Neural cell (in vitro differentiated cells): ENCODE results near the gene ACAN. TPM values are rescaled to one million over a fixed set of nuclear protein-coding genes. Genes with fewer than 3 reads are reported as not detected.

Experiments
- H2AFZ ChIP-seq: fragments of 200-600, 300-800 bp; sonication (generic), shearing (Covaris generic); 2 replicates; pipeline ENCODE4 v1.6.0; 2014; ENCODE audit warnings: low read depth, mild to moderate bottlenecking, antibody characterized with exemption, low read length, moderate library complexity
- H3F3A ChIP-seq: fragments of 200-600 bp; shearing (Covaris generic); 2 replicates; pipeline ENCODE4 v1.6.1; 2016; ENCODE audit warnings: mild to moderate bottlenecking, moderate library complexity, mixed read lengths, antibody characterized with exemption, low read length; ENCODE audit not compliant: insufficient read depth, poor library complexity, severe bottlenecking
- H3K27ac ChIP-seq: fragments of 200-600, 300-800 bp; sonication (generic), shearing (Covaris generic); 2 replicates; pipeline ENCODE4 v1.5.1; 2014; ENCODE audit warnings: mild to moderate bottlenecking, low read length, moderate library complexity
- H3K27me3 ChIP-seq: fragments of 300-800, 200-600 bp; sonication (generic), shearing (Covaris generic); 2 replicates; pipeline ENCODE4 v1.6.0; 2014; ENCODE audit warnings: mild to moderate bottlenecking, low read depth, low read length, moderate library complexity; ENCODE audit not compliant: insufficient read depth
- H3K36me3 ChIP-seq: fragments of 300-800, 200-600 bp; sonication (generic), shearing (Covaris generic); 2 replicates; pipeline ENCODE4 v1.5.1; 2014; ENCODE audit warnings: mild to moderate bottlenecking, antibody characterized with exemption, low read length, moderate library complexity; ENCODE audit not compliant: insufficient read depth
- H3K4me2 ChIP-seq: fragments of 300-800, 200-600 bp; sonication (generic), shearing (Covaris generic); 2 replicates; pipeline ENCODE4 v1.6.0; 2014; ENCODE audit warnings: mild to moderate bottlenecking, low read length
- H3K4me3 ChIP-seq: fragments of 300-800, 200-600 bp; sonication (generic), shearing (Covaris generic); 2 replicates; pipeline ENCODE4 v1.5.1; 2014; ENCODE audit warnings: mild to moderate bottlenecking, low read length, moderate library complexity
- H3K79me2 ChIP-seq: fragments of 200-600 bp; shearing (Covaris generic); replicated peaks from 2 replicates; pipeline ENCODE4 v1.6.0; 2014; ENCODE audit warnings: mild to moderate bottlenecking, low read length, moderate library complexity; ENCODE audit not compliant: insufficient read depth
- H3K9ac ChIP-seq: fragments of 300-800, 200-600 bp; sonication (generic), shearing (Covaris generic); 2 replicates; pipeline ENCODE4 v1.6.1; 2016; ENCODE audit warnings: mild to moderate bottlenecking, low read length, mixed read lengths
- H3K9me2 ChIP-seq: fragments of 200-600 bp; shearing (Covaris generic); 2 replicates; pipeline ENCODE4 v1.6.1; 2016; ENCODE audit warnings: mild to moderate bottlenecking, low read length, mixed read lengths; ENCODE audit not compliant: insufficient read depth
- H3K9me3 ChIP-seq: fragments of 200-600, 300-800 bp; sonication (generic), shearing (Covaris generic); 2 replicates; pipeline ENCODE4 v1.6.1; 2016; ENCODE audit warnings: mild to moderate bottlenecking, mixed run types, low read length, moderate library complexity, mixed read lengths
- H4K20me1 ChIP-seq: fragments of 200-600 bp; shearing (Covaris generic); 2 replicates; pipeline ENCODE4 v1.6.1; 2016; ENCODE audit warnings: mild to moderate bottlenecking, mixed run types; ENCODE audit not compliant: insufficient read depth
- EP300 ChIP-seq: fragments of 450-650 bp; conservative IDR thresholded peaks from 2 replicates; pipeline ENCODE4 v1.6.1; 2014; ENCODE audit warnings: antibody characterized with exemption, mild to moderate bottlenecking, moderate library complexity; ENCODE audit not compliant: poor library complexity, severe bottlenecking
- EZH2 ChIP-seq: fragments of 200-600, 300-800 bp; shearing (Covaris generic), sonication (generic); IDR thresholded peaks from 2 replicates; pipeline ENCODE4 v1.6.1; 2014; ENCODE audit warnings: antibody characterized with exemption, low read length, borderline replicate concordance, mild to moderate bottlenecking; ENCODE audit not compliant: insufficient read depth, poor library complexity, severe bottlenecking
- MXI1 ChIP-seq: fragments of 450-650 bp; conservative IDR thresholded peaks from 2 replicates; pipeline ENCODE4 v1.6.1; 2014; ENCODE audit warnings: antibody characterized with exemption, mild to moderate bottlenecking; ENCODE audit not compliant: poor library complexity, severe bottlenecking
- POLR2AphosphoS5 ChIP-seq: IDR thresholded peaks from 2 replicates; pipeline ENCODE4 v1.6.1; 2012
- RAD21 ChIP-seq: fragments of 450-650 bp; conservative IDR thresholded peaks from 2 replicates; pipeline ENCODE4 v1.6.1; 2014; ENCODE audit warnings: antibody characterized with exemption, mild to moderate bottlenecking, moderate library complexity
- SMC3 ChIP-seq: fragments of 450-650 bp; conservative IDR thresholded peaks from 2 replicates; pipeline ENCODE4 v1.6.1; 2014; ENCODE audit warnings: antibody characterized with exemption, mild to moderate bottlenecking, moderate library complexity; ENCODE audit not compliant: poor library complexity
- TAF1 ChIP-seq: IDR thresholded peaks from 2 replicates; pipeline ENCODE4 v1.6.1; 2012; ENCODE audit warnings: low read depth
- polyA plus RNA-seq: library from polyadenylated mRNA; depleted of rRNA; stranded (reverse); fragments of >200 nt; gene quantifications from 2 replicates; pipeline ENCODE4 v1.2.3, GENCODE V29; 2014
- TF ChIP-seq, protein P1 (sequence below): IDR thresholded peaks from 2 replicates; pipeline ENCODE4 v1.6.1; 2012; ENCODE audit warnings: borderline replicate concordance
- TF ChIP-seq, protein P2 (sequence below): fragments of 450-650 bp; IDR thresholded peaks from 2 replicates; pipeline ENCODE4 v1.5.1; 2014; ENCODE audit warnings: antibody characterized with exemption, mild to moderate bottlenecking, moderate library complexity; ENCODE audit not compliant: poor library complexity, severe bottlenecking

ACAN gene
- polyA plus RNA-seq, 1 donor from 2014 or later = not detected

DNA sequence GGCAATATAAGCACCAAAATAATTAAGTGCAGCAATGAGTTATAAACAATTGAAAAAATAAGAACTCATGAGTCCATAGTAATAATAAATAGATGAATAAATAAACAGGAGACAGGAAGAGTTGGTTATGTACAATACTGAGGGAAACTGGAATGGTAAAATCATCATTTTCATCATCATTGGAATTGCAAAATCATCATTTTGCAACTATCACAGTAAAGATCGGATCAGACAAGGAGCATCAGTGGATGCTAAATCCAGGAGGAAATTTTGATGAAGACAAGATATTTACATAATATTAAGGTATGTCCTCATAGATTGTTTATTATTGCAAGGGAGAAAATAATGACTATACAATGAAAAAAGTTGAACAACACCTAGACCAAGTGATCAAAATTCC lies 38.8 kb upstream of the ACAN start:
- no peaks in the 10 kb centered on the region for H3F3A ChIP-seq
- TF ChIP-seq EP300 = no peak
- TF ChIP-seq, protein P1, sequence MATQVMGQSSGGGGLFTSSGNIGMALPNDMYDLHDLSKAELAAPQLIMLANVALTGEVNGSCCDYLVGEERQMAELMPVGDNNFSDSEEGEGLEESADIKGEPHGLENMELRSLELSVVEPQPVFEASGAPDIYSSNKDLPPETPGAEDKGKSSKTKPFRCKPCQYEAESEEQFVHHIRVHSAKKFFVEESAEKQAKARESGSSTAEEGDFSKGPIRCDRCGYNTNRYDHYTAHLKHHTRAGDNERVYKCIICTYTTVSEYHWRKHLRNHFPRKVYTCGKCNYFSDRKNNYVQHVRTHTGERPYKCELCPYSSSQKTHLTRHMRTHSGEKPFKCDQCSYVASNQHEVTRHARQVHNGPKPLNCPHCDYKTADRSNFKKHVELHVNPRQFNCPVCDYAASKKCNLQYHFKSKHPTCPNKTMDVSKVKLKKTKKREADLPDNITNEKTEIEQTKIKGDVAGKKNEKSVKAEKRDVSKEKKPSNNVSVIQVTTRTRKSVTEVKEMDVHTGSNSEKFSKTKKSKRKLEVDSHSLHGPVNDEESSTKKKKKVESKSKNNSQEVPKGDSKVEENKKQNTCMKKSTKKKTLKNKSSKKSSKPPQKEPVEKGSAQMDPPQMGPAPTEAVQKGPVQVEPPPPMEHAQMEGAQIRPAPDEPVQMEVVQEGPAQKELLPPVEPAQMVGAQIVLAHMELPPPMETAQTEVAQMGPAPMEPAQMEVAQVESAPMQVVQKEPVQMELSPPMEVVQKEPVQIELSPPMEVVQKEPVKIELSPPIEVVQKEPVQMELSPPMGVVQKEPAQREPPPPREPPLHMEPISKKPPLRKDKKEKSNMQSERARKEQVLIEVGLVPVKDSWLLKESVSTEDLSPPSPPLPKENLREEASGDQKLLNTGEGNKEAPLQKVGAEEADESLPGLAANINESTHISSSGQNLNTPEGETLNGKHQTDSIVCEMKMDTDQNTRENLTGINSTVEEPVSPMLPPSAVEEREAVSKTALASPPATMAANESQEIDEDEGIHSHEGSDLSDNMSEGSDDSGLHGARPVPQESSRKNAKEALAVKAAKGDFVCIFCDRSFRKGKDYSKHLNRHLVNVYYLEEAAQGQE = no peak
- no peak for TF ChIP-seq SMC3
- no peak for TF ChIP-seq TAF1
- no peak for TF ChIP-seq RAD21
- TF ChIP-seq, protein P2, sequence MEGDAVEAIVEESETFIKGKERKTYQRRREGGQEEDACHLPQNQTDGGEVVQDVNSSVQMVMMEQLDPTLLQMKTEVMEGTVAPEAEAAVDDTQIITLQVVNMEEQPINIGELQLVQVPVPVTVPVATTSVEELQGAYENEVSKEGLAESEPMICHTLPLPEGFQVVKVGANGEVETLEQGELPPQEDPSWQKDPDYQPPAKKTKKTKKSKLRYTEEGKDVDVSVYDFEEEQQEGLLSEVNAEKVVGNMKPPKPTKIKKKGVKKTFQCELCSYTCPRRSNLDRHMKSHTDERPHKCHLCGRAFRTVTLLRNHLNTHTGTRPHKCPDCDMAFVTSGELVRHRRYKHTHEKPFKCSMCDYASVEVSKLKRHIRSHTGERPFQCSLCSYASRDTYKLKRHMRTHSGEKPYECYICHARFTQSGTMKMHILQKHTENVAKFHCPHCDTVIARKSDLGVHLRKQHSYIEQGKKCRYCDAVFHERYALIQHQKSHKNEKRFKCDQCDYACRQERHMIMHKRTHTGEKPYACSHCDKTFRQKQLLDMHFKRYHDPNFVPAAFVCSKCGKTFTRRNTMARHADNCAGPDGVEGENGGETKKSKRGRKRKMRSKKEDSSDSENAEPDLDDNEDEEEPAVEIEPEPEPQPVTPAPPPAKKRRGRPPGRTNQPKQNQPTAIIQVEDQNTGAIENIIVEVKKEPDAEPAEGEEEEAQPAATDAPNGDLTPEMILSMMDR = no peak
- TF ChIP-seq EZH2 = no peak
- no peak for TF ChIP-seq POLR2AphosphoS5
- no peak for TF ChIP-seq MXI1

DNA sequence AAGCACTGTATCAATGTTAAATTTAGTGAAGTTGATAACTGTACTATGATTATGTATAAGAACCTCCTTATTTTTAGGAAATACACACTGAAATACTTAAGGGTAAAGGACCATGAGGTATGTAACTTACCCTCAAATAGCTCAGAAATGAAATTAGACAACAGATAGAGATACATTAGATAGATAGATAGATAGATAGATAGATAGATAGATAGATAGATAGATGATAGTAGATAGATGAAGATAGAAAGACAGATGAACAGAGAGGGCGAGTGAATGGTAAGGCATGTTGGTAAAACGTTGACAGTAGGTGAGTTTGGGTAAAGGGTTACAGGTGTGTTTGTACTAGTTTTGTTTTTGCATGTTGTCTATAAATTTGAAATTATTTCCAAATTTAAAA lies 38.0 kb upstream of the ACAN start:
- Histone ChIP-seq H3K27me3 (no peaks in the 10 kb centered on the region), H2AFZ (no peak overlapping the region), H3K27ac (no peak overlapping the region), H4K20me1 (no peaks in the 10 kb centered on the region), H3K9me2 (no peaks in the 10 kb centered on the region), H3K4me2 (no peak overlapping the region), H3K36me3 (no peaks in the 10 kb centered on the region), H3K9me3 (no peaks in the 10 kb centered on the region), H3K4me3 (no peak overlapping the region), H3F3A (no peaks in the 10 kb centered on the region), H3K79me2 (no peaks in the 10 kb centered on the region), H3K9ac (no peak overlapping the region)
- TF ChIP-seq EP300 (no peak), MXI1 (no peak), SMC3 (no peak), RAD21 (no peak), TAF1 (no peak), EZH2 (no peak), POLR2AphosphoS5 (no peak)
- TF ChIP-seq, protein P2 = no peak
- TF ChIP-seq, protein P1 = no peak

More for the DNA sequence above, 38.8 kb upstream of the ACAN start:
- no peak overlapping the region for H3K9ac ChIP-seq
- no peaks in the 10 kb centered on the region for H3K9me3 ChIP-seq
- no peaks in the 10 kb centered on the region for H3K36me3 ChIP-seq
- H3K9me2 ChIP-seq = no peaks in the 10 kb centered on the region
- no peaks in the 10 kb centered on the region for H3K79me2 ChIP-seq
- no peaks in the 10 kb centered on the region for H4K20me1 ChIP-seq
- no peak overlapping the region for H3K27ac ChIP-seq
- no peaks in the 10 kb centered on the region for H3K27me3 ChIP-seq
- no peak overlapping the region for H2AFZ ChIP-seq
- no peak overlapping the region for H3K4me3 ChIP-seq
- no peak overlapping the region for H3K4me2 ChIP-seq
